Neural progenitor cell (in vitro differentiated cells): Measurements from ENCODE around the gene INSRR. TPM values are rescaled to one million over a fixed set of nuclear protein-coding genes. Genes with fewer than 3 reads are reported as not detected.

Source experiments
- DNase-seq: peaks from one replicate; pipeline ENCODE4 v3.0.0-alpha.2; 2016; ENCODE audit warnings: low spot score
- H2AFZ ChIP-seq: fragments of 200-600 bp; sonication (generic); replicated peaks from 2 replicates; pipeline ENCODE4 v1.6.1; 2016; ENCODE audit warnings: antibody characterized with exemption
- H3F3A ChIP-seq: fragments of 200-600 bp; sonication (generic); 2 replicates; pipeline ENCODE4 v1.6.1; 2016; ENCODE audit warnings: antibody characterized with exemption, low read depth
- H3K27ac ChIP-seq: fragments of 200-600 bp; sonication (generic); 2 replicates; pipeline ENCODE4 v1.5.1; 2016; ENCODE audit warnings: mild to moderate bottlenecking
- H3K27me3 ChIP-seq: fragments of 200-600 bp; sonication (generic); 2 replicates; pipeline ENCODE4 v1.6.1; 2016; ENCODE audit warnings: mild to moderate bottlenecking, moderate library complexity
- H3K36me3 ChIP-seq: fragments of 200-600 bp; sonication (generic); 2 replicates; pipeline ENCODE4 v1.5.1; 2016
- H3K4me1 ChIP-seq: fragments of 200-600 bp; sonication (generic); 2 replicates; pipeline ENCODE4 v1.6.1; 2016; ENCODE audit warnings: mixed run types
- H3K4me2 ChIP-seq: fragments of 200-600 bp; sonication (generic); 2 replicates; pipeline ENCODE4 v1.6.1; 2016
- H3K4me3 ChIP-seq: fragments of 200-600 bp; sonication (generic); 2 replicates; pipeline ENCODE4 v1.5.1; 2016
- H3K79me2 ChIP-seq: fragments of 200-600 bp; sonication (generic); 2 replicates; pipeline ENCODE4 v1.6.1; 2016; ENCODE audit warnings: low read depth
- H3K9ac ChIP-seq: fragments of 200-600 bp; sonication (generic); 2 replicates; pipeline ENCODE4 v1.6.1; 2016
- H3K9me3 ChIP-seq: fragments of 200-600 bp; sonication (generic); 2 replicates; pipeline ENCODE4 v1.5.1; 2016; ENCODE audit warnings: low read depth
- H4K20me1 ChIP-seq: fragments of 200-600 bp; sonication (generic); 2 replicates; pipeline ENCODE4 v1.6.1; 2016; ENCODE audit warnings: low read depth
- H3K27ac Mint-ChIP-seq: 3 replicates; pipeline ENCODE4 v1.8.0; 2021; ENCODE audit warnings: mixed read lengths
- H3K27me3 Mint-ChIP-seq: 2 replicates; pipeline ENCODE4 v1.8.0; 2022; ENCODE audit warnings: low read depth, mild to moderate bottlenecking, inconsistent platforms, moderate library complexity, mixed read lengths; ENCODE audit not compliant: insufficient read depth
- H3K36me3 Mint-ChIP-seq: 3 replicates; pipeline ENCODE4 v1.8.0; 2021; ENCODE audit warnings: mixed read lengths
- H3K4me1 Mint-ChIP-seq: 3 replicates; pipeline ENCODE4 v1.8.0; 2021; ENCODE audit warnings: mixed read lengths
- H3K4me3 Mint-ChIP-seq: 3 replicates; pipeline ENCODE4 v1.8.0; 2021; ENCODE audit warnings: mild to moderate bottlenecking, moderate library complexity, mixed read lengths
- H3K9me3 Mint-ChIP-seq: 3 replicates; pipeline ENCODE4 v1.8.0; 2020; ENCODE audit warnings: mixed read lengths
- EZH2 ChIP-seq: fragments of 200-600 bp; sonication (generic); IDR thresholded peaks from 2 replicates; pipeline ENCODE4 v1.6.1; 2017; ENCODE audit warnings: antibody characterized with exemption, mild to moderate bottlenecking, moderate library complexity
- EZH2phosphoT487 ChIP-seq: fragments of 200-600 bp; sonication (generic); IDR thresholded peaks from 2 replicates; pipeline ENCODE4 v1.6.1; 2017; ENCODE audit warnings: antibody characterized with exemption
- total RNA-seq: library from RNA; depleted of rRNA; stranded (reverse); fragments of >200 nt; gene quantifications from 2 replicates; pipeline ENCODE4 v1.2.3, GENCODE V29; 2015; ENCODE audit warnings: low replicate concordance
- TF ChIP-seq, protein P1 (sequence below): fragments of 200-600 bp; sonication (generic); IDR thresholded peaks from 2 replicates; pipeline ENCODE4 v1.5.1; 2017; ENCODE audit warnings: antibody characterized with exemption, mild to moderate bottlenecking

INSRR gene
- total RNA-seq, 1 donor from 2014 or later: not detected

DNA sequence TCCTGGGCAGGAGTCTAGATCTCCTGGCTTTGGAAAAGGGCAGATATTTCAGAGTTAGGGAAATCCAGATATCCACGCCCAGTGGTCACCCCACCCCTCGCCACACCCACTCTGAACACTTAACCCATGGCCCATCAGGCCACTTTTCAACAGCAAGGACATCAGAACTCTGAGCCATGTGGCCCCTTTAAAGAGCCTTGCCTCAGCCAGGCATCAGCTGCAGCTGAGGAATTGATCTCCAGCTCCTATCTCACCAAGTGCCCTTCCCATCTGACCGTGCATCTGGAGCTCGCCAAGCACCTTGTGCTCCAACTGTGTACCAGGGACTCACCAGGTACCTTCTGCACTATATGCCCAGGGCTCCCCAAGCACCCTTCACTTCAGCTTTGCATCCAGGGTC lies 22.0 kb downstream of the INSRR start:
- TF ChIP-seq, protein P1, sequence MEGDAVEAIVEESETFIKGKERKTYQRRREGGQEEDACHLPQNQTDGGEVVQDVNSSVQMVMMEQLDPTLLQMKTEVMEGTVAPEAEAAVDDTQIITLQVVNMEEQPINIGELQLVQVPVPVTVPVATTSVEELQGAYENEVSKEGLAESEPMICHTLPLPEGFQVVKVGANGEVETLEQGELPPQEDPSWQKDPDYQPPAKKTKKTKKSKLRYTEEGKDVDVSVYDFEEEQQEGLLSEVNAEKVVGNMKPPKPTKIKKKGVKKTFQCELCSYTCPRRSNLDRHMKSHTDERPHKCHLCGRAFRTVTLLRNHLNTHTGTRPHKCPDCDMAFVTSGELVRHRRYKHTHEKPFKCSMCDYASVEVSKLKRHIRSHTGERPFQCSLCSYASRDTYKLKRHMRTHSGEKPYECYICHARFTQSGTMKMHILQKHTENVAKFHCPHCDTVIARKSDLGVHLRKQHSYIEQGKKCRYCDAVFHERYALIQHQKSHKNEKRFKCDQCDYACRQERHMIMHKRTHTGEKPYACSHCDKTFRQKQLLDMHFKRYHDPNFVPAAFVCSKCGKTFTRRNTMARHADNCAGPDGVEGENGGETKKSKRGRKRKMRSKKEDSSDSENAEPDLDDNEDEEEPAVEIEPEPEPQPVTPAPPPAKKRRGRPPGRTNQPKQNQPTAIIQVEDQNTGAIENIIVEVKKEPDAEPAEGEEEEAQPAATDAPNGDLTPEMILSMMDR: no peak

DNA sequence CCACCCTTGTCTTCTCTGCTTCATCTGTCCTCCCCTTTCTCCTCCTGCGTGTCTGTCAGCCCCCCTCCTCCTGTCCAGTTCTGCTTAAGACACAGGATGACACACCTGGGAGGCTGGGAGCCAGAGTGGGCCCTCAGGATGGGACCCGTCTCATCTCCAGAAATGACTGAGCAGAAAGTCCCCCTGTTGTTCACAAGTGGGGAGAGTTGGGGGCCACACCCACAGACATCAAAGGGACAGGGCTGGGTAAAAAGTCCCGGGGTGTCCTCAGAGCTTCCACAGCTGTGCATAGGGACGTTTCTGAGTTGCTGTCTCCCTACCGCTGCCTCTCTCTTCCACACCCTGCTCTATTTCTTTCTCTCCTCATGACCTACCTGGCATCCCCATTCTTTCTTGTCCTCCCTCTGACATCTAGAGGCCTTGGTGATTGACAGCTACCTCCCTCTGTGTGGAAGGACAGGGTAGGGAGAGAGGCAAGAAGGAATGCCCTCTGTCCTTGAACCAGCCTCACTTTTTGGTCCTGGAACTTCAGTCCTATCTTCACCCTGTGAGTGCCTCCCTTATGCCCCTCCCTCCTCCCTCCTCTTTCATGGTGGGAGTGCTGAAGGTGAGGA lies 22.8 kb downstream of the INSRR start:
- TF ChIP-seq, protein P1: no peak
- no peak for TF ChIP-seq EZH2phosphoT487
- no peak for TF ChIP-seq EZH2
- Mint-ChIP-seq H3K27ac (no peak overlapping the region), H3K4me3 (no peak overlapping the region), H3K36me3 (no peaks in the 10 kb centered on the region), H3K9me3 (no peaks in the 10 kb centered on the region), H3K27me3 (peaks cover 27% of the 10 kb centered on the region), H3K4me1 (peaks cover 26% of the 10 kb centered on the region)
- no peaks in the 10 kb centered on the region for H3K36me3 ChIP-seq
- H3K4me3 ChIP-seq: no peak overlapping the region
- H4K20me1 ChIP-seq: peaks cover 6% of the 10 kb centered on the region
- no peak overlapping the region for H3K9ac ChIP-seq
- H3K27ac ChIP-seq: no peak overlapping the region
- H3K79me2 ChIP-seq: no peaks in the 10 kb centered on the region
- H2AFZ ChIP-seq: no peak overlapping the region
- no peaks in the 10 kb centered on the region for H3K9me3 ChIP-seq
- peaks cover 13% of the 10 kb centered on the region for H3K4me1 ChIP-seq
- peaks cover 5% of the 10 kb centered on the region for H3F3A ChIP-seq
- DNase-seq: no peak
- H3K4me2 ChIP-seq: no peak overlapping the region
- peaks cover 82% of the 10 kb centered on the region for H3K27me3 ChIP-seq

More for the DNA sequence above, 22.0 kb downstream of the INSRR start:
- H3K79me2 ChIP-seq: no peaks in the 10 kb centered on the region
- Mint-ChIP-seq H3K9me3 (no peaks in the 10 kb centered on the region), H3K4me1 (peaks cover 24% of the 10 kb centered on the region), H3K27me3 (peaks cover 23% of the 10 kb centered on the region), H3K36me3 (no peaks in the 10 kb centered on the region), H3K27ac (peak overlapping the region; percentile 26), H3K4me3 (no peak overlapping the region)
- H3F3A ChIP-seq: peaks cover 5% of the 10 kb centered on the region
- peaks cover 13% of the 10 kb centered on the region for H3K4me1 ChIP-seq
- H3K9me3 ChIP-seq: no peaks in the 10 kb centered on the region
- no peak overlapping the region for H3K27ac ChIP-seq
- H3K27me3 ChIP-seq: peaks cover 81% of the 10 kb centered on the region
- DNase-seq: no peak
- no peak overlapping the region for H2AFZ ChIP-seq
- no peak overlapping the region for H3K4me2 ChIP-seq
- no peak overlapping the region for H3K4me3 ChIP-seq
- peaks cover 6% of the 10 kb centered on the region for H4K20me1 ChIP-seq
- H3K36me3 ChIP-seq: no peaks in the 10 kb centered on the region
- no peak overlapping the region for H3K9ac ChIP-seq

DNA sequence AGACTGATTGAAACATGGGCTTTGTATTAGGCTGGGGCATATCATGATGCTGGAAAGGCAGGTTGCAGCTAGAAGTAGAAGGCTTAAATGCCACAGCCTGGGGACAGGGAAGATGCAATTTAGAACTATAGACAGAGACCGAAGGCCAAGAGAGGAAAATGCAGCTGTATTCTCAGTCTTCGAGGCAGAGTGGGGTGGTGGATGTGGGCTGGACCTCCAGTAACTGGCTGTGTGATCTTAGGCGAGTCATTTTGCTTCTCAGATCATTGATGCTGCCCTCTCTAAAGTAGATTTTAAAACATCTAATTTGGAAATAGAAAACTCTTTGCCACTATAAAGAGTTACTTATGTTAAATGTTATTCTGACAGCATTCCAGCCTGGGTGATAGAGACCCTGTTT lies 24.6 kb downstream of the INSRR start:
- Histone ChIP-seq H3K4me3 (no peak overlapping the region), H3K27me3 (peaks cover 83% of the 10 kb centered on the region), H3K9me3 (no peaks in the 10 kb centered on the region), H3K79me2 (no peaks in the 10 kb centered on the region), H3F3A (peaks cover under 1% of the 10 kb centered on the region), H3K4me1 (peaks cover 3% of the 10 kb centered on the region), H3K36me3 (no peaks in the 10 kb centered on the region), H2AFZ (no peak overlapping the region), H3K27ac (no peak overlapping the region), H3K4me2 (no peak overlapping the region), H4K20me1 (peaks cover 4% of the 10 kb centered on the region), H3K9ac (no peak overlapping the region)
- no peak for TF ChIP-seq EZH2phosphoT487
- no peak for TF ChIP-seq EZH2
- TF ChIP-seq, protein P1: no peak
- H3K27ac Mint-ChIP-seq: no peak overlapping the region
- peaks cover 29% of the 10 kb centered on the region for H3K27me3 Mint-ChIP-seq
- H3K4me1 Mint-ChIP-seq: peaks cover 14% of the 10 kb centered on the region
- no peaks in the 10 kb centered on the region for H3K36me3 Mint-ChIP-seq
- no peak overlapping the region for H3K4me3 Mint-ChIP-seq
- no peak for DNase-seq
- no peaks in the 10 kb centered on the region for H3K9me3 Mint-ChIP-seq
